Activated T-helper 1 cell treated with anti-CD3 and anti-CD28 coated beads, Interleukin-2, amount 50 U/mL, for 16 hours (primary cell): ENCODE results near the gene CLDN9.

Experiments used
- DNase-seq, 2 donors: peaks; one replicate each; pipeline ENCODE4 v3.0.0-alpha.2; 2020; ENCODE audit warnings: low read depth in 1 of 2, low spot score in 1 of 2

The CLDN9 gene

DNA sequence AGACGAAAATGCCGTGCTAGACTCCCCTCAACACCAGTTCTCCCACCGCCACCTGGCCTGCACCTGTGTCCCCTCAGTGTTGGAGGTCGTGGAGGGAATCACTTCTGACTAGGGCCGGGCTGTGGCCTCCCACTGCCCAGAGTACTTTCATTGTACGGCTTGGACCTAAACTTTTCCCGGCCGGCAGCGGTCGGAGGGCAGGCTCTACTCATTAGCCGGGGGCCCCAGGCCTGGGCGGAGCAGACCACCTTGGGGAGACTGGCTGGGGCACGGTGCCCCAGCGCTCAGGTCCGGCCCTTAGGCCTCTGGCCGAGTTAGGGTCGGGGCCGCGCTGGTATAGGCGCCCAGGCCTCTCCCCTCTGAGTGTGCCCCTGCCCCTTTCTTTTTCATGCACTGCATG, 4.6 kb downstream of the CLDN9 start:
- DNase-seq: no peak

DNA sequence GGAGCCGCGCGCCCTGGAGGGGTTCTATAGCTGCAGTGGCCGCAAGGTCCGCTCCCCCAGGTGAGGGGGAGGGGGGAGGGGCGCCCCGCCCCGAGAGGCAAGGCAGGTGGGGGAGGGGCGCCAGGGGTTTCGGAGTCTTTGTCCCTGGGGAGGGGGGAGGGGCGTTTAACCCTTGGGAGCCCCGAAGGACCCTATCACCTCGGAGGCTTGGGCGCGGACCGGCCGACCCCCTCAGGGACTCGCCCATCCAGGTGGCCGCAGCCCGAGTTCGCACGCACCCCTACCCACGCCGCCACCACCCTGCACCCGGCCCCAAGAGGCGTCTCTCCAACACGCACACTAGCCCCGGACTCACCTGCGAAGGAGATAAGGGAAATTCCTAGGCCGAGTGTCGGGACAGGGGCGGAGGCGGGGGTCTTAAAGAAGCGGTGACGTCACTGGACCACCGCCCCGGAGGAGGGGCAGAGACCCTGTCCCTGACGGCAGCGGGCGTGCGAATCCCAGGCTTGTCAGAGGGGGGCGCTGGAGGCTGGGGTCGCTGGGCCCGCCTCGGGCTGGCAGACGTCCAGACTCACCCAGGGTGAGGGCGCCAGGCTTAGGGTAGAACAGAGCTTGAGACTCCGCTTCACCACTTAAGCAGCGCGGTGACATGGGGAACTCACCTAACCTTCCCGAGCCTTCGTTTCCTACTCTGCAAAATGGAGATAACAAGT, 5.2 kb downstream of the CLDN9 start, which contains the start of gene CLDN6:
CLDN6 (minus strand) TSS at position 390 of the 713 bp plus-strand sequence. CDS start 2,162 bp downstream, outside the sequence.
- DNase-seq: no peak

DNA sequence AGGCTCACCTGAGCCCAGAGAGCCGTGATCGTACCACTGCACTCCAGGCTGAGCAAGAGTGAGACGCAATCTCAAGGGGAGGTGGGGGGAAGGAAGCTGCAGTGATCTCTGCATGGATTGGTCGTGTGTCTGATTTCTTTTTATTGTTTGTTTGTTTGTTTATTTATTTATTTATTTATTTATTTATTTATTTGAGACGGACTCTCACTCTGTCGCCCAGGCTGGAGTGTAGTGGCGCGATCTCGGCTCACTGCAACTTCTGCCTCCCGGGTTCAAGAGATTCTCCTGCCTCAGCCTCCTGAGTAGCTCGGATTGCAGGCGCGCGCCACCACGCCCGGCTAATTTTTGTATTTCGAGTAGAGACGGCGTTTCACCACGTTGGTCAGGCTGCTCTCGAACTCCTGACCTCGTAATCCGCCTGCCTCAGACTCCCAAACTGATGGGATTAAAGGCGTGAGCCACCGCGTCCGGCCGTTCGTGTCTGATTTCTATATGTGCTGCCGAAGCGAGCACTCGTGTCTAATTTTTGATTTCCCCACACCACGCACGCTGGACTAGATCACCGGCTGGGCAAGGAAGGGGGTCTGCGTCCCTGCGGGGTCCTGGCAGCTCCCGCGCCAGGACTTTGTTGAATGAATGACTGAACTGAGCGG, 7.0 kb downstream of the CLDN9 start:
- no peak for DNase-seq

DNA sequence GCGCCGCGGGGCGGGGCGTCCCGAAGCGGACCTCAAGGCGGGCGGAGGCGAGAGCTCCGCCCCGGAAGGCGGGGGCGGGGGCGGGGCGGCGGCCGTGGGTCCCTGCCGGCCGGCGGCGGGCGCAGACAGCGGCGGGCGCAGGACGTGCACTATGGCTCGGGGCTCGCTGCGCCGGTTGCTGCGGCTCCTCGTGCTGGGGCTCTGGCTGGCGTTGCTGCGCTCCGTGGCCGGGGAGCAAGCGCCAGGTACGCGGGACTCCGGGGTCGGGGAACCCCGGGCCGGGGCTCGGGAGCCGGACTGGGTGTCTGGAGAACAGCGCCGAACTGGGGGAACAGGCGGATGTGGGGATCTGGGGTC, 7.5 kb downstream of the CLDN9 start, which contains the start of gene TNFRSF12A:
TNFRSF12A (plus strand) TSS at position 122 of the 357 bp plus-strand sequence; CDS start at position 152, 30 bp downstream.
- peak; percentile 24 to 56 for DNase-seq

DNA sequence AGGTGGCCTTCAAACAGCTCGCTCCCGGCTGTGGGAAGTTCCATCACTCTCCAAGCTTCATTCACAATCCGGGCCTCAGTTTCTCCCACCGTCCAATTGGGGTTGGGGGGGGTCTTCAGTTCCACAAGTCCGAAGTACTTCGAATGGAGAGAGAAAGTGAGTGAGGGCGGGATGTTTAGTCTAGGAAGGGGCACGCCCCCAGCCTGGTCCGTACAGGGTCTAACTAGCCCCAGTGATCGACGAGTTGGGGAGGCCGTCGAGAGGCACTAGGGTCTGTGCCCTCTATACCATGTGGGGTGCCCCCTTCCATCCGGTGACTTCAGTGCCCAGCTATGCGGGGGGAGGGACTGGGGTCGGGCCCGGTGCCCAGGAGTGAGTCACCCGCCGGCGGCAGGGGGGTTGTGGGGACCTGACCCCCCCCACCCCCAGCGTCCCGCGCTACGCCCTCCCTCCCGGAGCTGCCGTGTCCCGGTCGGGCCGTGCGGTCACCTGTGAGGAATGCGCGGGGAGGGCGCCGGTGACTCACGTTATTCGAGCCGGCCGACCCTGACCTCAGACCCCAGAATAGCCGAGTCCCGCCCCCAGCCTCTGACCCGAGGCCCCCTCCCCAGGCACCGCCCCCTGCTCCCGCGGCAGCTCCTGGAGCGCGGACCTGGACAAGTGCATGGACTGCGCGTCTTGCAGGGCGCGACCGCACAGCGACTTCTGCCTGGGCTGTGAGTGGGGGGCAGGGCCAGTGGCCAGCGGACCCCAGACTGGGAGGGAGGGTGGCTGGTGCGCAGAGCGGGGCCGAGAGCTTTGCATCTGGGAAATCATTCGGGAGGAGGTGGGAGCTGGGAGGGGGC, 8.1 kb downstream of the CLDN9 start:
- DNase-seq: peak; percentile 33 to 64

DNA sequence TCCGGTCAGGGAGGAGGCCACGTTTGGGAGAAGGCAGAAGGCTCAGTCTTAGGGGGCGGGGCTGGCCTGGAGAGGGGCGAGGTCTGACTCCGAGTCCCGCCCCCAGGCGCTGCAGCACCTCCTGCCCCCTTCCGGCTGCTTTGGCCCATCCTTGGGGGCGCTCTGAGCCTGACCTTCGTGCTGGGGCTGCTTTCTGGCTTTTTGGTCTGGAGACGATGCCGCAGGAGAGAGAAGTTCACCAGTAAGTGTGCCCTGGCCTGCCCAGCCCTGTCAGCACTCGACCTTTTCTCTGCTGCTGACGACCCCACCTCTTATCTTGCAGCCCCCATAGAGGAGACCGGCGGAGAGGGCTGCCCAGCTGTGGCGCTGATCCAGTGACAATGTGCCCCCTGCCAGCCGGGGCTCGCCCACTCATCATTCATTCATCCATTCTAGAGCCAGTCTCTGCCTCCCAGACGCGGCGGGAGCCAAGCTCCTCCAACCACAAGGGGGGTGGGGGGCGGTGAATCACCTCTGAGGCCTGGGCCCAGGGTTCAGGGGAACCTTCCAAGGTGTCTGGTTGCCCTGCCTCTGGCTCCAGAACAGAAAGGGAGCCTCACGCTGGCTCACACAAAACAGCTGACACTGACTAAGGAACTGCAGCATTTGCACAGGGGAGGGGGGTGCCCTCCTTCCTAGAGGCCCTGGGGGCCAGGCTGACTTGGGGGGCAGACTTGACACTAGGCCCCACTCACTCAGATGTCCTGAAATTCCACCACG, 8.9 kb downstream of the CLDN9 start:
- DNase-seq: peak; percentile 50 to 69

DNA sequence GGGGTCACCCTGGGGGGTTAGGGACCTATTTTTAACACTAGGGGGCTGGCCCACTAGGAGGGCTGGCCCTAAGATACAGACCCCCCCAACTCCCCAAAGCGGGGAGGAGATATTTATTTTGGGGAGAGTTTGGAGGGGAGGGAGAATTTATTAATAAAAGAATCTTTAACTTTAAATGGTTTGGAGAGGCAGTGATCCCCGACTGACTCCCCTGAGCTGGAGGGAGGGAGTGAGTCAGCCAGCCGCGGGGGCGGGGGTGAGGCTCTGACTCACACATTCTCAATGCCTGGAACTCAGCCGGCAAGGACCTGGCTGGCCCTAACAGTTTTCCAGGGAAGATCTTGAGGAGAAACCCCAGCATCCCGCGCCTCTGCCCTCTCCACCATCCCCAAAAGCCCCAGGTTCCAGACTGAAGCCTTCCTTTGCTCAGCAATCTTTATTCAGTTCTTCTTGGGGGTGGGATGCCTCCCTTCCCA, 9.5 kb downstream of the CLDN9 start:
- DNase-seq: peak; percentile 70 to 80

DNA sequence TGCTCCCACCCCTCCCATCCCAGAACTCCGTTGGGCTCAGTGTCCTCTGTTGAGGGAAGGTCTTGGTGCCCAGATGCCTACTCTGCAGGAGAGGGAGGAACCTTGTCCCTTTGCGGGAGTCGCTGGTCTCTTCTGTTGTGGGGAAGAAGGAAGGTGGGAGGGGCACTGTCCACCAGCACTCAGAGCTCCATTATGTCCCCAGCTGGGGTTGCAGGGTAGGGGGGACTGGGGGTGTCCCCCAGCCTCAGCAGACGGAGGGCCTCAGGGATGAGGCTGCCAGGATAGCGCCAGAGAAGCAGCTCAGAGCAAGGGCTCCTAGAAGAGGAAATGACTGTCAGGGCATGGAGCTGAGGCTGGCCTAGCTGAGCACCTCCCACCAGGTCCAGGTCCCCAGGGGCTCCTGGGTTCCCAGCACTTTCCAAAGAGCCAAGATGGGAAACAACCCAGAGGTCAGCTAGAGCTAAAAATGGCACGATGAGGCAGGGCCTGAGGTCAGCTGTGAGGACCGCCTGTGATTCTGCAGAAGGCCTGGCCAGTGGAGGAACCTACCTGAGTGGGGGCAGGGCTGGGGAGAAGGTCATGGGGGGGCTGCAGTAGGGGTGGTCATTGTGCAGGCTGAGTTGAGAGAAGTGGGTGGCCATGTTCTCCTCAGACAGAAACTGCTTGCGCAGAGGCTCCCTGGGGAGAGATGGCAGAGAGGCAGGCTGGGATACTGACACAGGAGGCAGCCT, 10.1 kb downstream of the CLDN9 start:
- DNase-seq: no peak

DNA sequence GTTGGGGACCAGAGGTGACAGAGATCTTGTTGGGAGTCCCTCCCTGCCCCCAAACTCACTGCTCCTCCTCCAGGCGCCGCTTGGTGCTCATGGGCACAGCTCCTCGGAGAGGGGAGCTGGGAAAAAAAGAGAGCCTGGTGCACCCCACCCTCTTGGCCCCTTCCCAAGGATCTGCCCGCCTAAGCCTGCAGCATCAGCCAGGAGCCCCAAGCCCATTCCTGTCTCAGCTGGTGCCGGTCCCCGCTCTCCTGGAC, 10.6 kb downstream of the CLDN9 start:
- no peak for DNase-seq

DNA sequence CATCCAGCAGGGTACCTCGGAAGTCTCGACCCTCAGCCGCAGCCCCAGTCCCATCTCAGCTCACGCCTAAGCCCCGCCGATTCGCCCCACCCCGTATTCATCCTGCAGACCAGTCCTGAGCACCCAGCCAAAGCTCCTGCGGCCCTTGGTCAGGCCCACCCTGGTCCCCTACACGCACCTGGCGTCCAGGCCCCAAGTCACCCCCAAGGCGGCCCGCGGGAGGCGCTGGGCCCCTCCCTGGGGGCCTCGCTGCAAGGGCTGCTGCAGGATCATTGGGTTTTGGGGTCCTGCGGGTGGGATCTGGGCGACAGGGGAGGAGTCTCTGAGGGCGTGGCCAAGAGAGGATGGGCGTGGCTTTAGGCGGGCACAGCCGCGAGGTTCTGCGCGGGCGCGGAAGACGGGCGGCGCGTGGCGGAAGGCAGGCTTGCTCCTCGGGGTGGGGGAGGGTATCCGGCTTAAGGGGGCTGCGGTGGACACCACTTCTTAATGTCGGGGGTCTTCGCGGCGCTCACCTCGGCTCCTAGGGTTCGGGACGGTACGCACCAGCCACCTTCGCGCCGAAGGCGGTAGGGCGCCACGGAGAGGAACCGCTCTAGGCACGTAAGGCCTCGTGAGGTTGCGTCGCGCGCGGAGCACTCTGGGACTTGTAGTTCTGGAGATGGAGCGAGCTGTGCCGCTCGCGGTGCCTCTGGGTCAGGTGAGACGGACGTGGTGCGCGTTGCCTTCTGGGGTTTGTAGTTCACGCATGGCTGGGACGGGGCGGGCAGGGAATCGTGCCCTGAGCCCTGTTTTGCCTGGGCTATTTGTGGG, 11.2 kb downstream of the CLDN9 start, which contains the start of the genes HCFC1R1 and THOC6:
HCFC1R1 (minus strand) TSS at position 274 of the 810 bp plus-strand sequence; CDS start at position 273, 1 bp downstream.
THOC6 (plus strand) TSS at position 367 of the 810 bp plus-strand sequence; CDS start at position 659, 292 bp downstream.
- peak; percentile 92 to 94 for DNase-seq

DNA sequence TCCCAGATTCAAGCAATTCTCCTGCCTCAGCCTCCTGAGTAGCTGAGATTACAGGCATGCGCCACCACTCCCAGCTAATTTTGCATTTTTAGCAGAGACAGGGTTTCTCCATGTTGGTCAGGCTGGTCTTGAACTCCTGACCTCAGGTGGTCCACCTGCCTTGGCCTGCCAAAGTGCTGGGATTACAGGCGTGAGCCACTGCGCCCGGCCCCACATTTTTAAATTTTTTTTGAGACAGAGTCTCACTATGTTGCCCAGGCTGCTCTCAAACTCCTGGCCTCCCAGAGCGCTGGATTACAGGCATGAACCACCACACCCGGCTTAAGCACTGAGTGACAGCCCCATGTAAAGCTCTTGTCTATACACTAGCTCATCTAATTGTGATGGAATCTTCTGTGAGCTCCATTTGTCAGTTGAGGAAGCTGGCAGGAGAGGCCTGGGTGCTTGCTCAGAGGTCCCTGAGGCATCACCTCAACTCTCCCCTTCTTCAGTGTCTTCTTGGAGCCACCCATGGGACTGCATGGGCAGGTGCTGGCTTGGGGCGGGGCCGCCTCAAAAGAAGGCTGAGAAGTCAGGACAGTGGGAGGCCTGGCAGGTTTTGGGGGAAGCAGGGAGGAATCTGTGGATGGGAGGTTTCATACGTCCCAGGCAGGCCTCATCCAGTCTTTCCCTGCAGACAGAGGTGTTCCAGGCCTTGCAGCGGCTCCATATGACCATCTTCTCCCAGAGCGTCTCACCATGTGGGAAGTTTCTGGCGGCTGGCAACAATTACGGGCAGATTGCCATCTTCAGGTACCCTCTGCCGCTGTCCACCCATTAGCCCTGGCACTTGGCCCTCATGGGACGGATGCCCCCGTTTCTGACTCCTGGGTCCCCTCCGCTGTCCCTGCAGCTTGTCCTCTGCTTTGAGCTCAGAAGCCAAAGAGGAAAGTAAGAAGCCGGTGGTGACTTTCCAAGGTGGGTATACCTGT, 12.6 kb downstream of the CLDN9 start:
- no peak for DNase-seq

DNA sequence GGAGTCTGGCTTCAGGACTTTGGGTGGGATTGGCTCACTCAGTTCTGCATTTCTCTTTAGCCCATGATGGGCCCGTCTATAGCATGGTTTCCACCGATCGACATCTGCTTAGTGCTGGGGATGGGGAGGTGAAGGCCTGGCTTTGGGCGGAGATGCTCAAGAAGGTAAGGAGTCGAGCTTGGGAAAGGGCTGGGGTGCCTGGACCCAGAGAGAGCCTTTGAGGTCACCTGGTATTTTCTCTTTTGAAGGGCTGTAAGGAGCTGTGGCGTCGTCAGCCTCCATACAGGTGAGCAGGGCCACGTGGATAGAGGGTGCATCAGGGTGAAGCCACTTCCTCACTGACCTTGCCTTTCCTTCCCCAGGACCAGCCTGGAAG, 13.3 kb downstream of the CLDN9 start:
- no peak for DNase-seq

DNA sequence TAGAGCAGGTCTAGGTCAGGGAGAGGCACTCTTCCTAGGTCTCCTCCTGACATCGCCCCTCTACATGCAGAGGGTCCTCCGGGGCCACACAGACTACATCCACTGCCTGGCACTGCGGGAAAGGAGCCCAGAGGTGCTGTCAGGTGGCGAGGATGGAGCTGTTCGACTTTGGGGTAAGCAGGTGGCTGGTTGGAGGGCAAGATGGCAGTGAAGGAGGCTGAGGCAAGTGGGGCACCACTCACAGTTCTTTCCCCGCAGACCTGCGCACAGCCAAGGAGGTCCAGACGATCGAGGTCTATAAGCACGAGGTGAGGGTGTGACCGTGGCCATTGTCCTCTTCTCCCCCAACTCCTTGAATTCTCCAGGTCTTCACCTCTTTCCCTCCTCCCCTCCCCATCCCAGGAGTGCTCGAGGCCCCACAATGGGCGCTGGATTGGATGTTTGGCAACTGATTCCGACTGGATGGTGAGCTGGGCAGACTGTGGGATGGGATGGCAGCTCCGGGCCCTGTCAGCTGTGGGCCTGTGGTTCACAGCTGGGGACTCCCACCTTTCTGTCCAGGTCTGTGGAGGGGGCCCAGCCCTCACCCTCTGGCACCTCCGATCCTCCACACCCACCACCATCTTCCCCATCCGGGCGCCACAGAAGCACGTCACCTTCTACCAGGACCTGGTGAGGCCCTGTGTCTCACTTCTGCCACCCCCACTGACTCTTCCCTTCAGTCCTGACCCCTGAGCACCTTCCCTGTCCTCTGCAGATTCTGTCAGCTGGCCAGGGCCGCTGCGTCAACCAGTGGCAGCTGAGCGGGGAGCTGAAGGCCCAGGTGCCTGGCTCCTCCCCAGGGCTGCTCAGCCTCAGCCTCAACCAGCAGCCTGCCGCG, 14.1 kb downstream of the CLDN9 start:
- DNase-seq: no peak

DNA sequence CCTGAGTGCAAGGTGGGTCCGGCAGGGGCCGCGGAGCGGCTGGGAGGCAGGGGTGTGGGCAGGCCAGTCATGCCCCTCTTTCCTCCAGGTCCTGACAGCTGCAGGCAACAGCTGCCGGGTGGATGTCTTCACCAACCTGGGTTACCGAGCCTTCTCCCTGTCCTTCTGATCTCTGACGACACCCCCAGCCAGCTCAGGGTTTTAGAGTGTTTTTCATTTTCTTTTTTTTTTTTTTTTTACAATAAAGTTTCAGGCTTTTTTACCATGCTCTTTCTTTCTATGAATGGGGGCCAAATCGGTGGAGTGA, 14.7 kb downstream of the CLDN9 start:
- DNase-seq: no peak

DNA sequence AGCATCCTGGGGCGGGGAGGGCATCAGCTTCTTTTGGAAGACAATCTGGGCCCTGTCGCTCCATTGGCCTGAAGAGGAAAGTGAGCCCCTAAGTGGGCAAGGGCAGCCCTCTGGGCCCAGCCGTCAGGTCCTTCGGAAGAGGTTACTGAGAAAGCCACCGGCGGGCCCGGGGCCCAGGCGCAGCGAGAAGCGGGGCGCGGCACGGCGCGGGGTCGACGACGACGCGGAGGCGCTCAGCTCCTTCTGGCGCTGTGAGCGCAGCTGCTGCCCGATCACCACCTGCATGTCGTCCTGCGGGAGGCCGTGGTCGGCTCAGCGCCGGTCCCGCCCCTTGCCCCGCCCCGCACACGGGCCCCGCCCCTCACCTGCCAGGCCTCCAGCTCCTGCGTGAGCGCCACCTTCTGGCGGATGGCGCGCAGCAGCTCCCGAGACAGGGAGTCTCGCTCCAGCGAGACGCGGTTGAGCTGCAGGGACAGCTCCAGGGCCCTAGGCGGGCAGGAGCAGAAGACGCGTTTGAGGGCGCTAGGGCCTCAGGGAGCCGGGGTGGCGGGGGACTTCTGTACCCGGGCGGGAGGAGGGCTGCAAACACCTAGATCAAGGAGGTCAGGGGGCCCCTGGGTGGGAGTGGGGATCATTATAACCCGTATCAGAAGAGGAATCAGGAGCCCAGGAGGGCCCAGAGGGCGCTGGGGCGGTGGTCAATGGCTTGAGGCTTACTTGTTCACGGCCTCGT, 15.4 kb downstream of the CLDN9 start:
- DNase-seq: peak; percentile 80 to 83

DNA sequence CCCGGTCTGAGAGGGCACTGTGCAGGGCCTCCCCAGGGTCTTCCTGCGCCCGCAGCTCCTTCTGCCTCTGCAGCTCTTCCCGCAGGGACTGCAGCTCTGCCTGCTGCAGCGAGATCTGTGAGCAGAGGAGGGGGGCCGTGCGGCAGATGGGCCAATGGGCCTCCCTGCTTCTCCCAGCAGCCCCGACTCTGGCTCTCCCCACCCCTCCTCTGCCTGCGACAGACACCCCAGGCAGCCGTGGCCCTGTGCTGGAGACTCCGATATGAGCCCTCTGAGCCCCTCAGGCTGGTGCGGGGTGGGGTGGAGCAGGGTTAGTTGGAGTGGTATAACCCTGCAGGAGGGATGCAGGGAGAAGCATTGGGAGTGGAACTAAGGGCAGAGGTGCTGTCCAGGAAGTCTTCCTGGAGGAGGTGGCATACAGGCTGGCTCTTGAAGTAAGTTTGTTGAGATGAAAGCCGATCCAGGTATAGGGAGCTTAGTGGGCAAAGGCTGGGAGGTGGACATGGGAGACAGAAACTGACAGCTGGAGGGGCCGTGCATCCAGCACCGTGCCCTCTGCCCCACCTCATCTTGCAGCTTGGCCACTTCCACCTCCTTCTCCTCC, 16.1 kb downstream of the CLDN9 start:
- DNase-seq: no peak
